GM10266 (cell line): Measurements from ENCODE around the gene ZYG11A.
"Not testable (repeated sequence)": the region's sequence is repeated elsewhere in the genome, so short reads cannot be mapped to it uniquely, and the experiment has no call there.

Source experiments
- DNase-seq: peaks from one replicate; pipeline ENCODE4 v3.0.0; 2012; ENCODE audit errors: extremely low spot score
- CTCF ChIP-seq: IDR thresholded peaks from 2 replicates; pipeline ENCODE4 v1.5.1; 2012; ENCODE audit warnings: mild to moderate bottlenecking, low read depth; ENCODE audit not compliant: control insufficient read depth, insufficient read depth; ENCODE audit errors: missing control alignments

The ZYG11A gene

GRCh38 chr1:52842643-52843310 lies at the start of gene ZYG11A:
Gene ZYG11A, plus strand, starts transcription at chr1:52842760. Its CDS starts 124 bp downstream, at chr1:52842884.
- peak; percentile 91 for DNase-seq
- peak; percentile 36 for TF ChIP-seq CTCF

GRCh38 chr1:52793717-52794116 lies 48.8 kb upstream of the ZYG11A start:
- not testable (repeated sequence) for DNase-seq

GRCh38 chr1:52795464-52795863 lies 47.1 kb upstream of the ZYG11A start:
- TF ChIP-seq CTCF: no peak
- DNase-seq: no peak

GRCh38 chr1:52798331-52798730 lies 44.2 kb upstream of the ZYG11A start:
- TF ChIP-seq CTCF: no peak
- DNase-seq: no peak

- TF ChIP-seq CTCF: no peak
- DNase-seq: no peak
Observed at GRCh38 chr1:52801011-52801410, 41.5 kb upstream of the ZYG11A start.

GRCh38 chr1:52804083-52804482 lies 38.5 kb upstream of the ZYG11A start:
- not testable (repeated sequence) for DNase-seq

GRCh38 chr1:52814465-52814864 lies 28.1 kb upstream of the ZYG11A start:
- no peak for DNase-seq
- TF ChIP-seq CTCF: no peak

GRCh38 chr1:52820830-52821229 lies 21.7 kb upstream of the ZYG11A start:
- not testable (repeated sequence) for DNase-seq

- peak; percentile 16 for DNase-seq
Observed at GRCh38 chr1:52825868-52826267, 16.7 kb upstream of the ZYG11A start.

More at GRCh38 chr1:52825868-52826267, 16.7 kb upstream of the ZYG11A start:
- peak; percentile 29 for TF ChIP-seq CTCF
